H1 (cell line): Measurements from ENCODE around the gene ADAMTS13. TPM values are rescaled to one million over a fixed set of nuclear protein-coding genes. Genes with fewer than 3 reads are reported as not detected.

Experiments used
- RFX5 ChIP-seq: IDR thresholded peaks from 2 replicates; pipeline ENCODE4 v1.6.1; 2011; ENCODE audit warnings: low read depth, low read length, improper control_type of control experiment, borderline replicate concordance
- polyA plus RNA-seq, 7 experiments: library from polyadenylated mRNA; depleted of rRNA in 3 of 7; stranded (reverse) in 5 of 7; unstranded in 2 of 7; fragments of >200 nt in 5 of 7; fragments of 200-250 nt in 2 of 7; gene quantifications; 1 replicate in 5 of 7; 2 replicates in 1 of 7; 4 replicates in 1 of 7; pipeline versions ENCODE4 v1.2.1 to v1.2.3, GENCODE V29; 2011 to 2013; ENCODE audit warnings: missing spikeins in 2 of 7, mixed read lengths in 2 of 7
- total RNA-seq: library from RNA; stranded (reverse); fragmentation: NEBNext Ultra II Directional; extraction: Animal tissue kit (Norgen Biotek cat#: 25700); gene quantifications from 2 replicates; pipeline ENCODE4 v1.2.1, GENCODE V29; 2021

Gene ADAMTS13
- total and polyA plus RNA-seq, 2 of the 8 experiments (the other 6 are each of a cell fraction or from before 2014, with no cell fraction given): 4.4 to 5.8 TPM

DNA sequence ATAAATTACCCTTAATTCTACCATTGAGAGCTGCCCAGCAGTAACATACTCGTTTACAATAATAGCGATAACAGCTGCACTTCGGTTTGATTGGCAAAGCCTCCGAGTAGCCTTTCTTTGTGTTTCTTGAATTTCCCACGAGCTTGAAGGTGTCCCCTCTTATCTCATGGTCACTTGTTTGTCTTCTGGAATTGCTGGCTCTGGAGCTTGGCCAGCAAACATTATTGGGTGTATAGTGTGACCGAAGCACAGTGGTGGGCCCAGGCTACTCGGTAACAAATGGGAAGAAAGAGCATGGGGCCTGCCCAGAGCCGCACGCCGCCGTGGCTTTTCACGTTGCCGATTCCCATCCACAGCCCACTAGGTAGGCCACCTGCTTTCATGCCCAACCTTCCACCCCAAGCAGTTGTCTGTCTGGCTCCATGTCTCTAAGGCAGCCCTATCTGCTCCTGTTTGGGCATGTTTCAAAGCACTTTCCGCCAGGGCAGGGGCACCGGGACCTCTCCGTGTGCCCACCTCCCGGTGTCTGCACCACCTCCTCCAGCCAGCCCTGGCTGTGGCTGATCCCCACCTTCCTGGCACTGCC is 37.3 kb upstream of the ADAMTS13 start (continued):
- no peak for TF ChIP-seq RFX5
